Stomach (tissue), 9 donors: ENCODE results near the gene SAMM50. TPM values are rescaled to one million over a fixed set of nuclear protein-coding genes. Genes with fewer than 3 reads are reported as not detected.

Source experiments
- DNase-seq, 2 donors: peaks; one replicate each; pipeline versions ENCODE4 v3.0.0 to v3.0.0-alpha.2; 2013 to 2019
- H3K27ac ChIP-seq, 5 donors: fragments of 200-600 bp in 4 of 5; sonication (generic) in 4 of 5; one replicate each; pipeline ENCODE4 v1.5.1; 2013 to 2019; ENCODE audit warnings: mild to moderate bottlenecking in 1 of 5, moderate library complexity in 1 of 5
- H3K27me3 ChIP-seq, 3 donors: fragments of 200-600 bp; sonication (generic); one replicate each; pipeline ENCODE4 v1.5.1; 2017 to 2019; ENCODE audit warnings: mixed run types in 1 of 3
- H3K36me3 ChIP-seq, 4 donors: fragments of 200-600 bp; sonication (generic); 1 replicate in 3 of 4; 2 replicates in 1 of 4; pipeline ENCODE4 v1.5.1; 2016 to 2019
- H3K4me1 ChIP-seq, 4 donors: fragments of 200-600 bp; sonication (generic); one replicate each; pipeline ENCODE4 v1.5.1; 2016 to 2019
- H3K4me3 ChIP-seq, 4 donors: fragments of 200-600 bp; sonication (generic) in 3 of 4; one replicate each; pipeline ENCODE4 v1.5.1; 2016 to 2019; ENCODE audit warnings: mild to moderate bottlenecking in 1 of 4
- H3K9me3 ChIP-seq, 4 donors: fragments of 200-600 bp; sonication (generic); one replicate each; pipeline ENCODE4 v1.5.1; 2016 to 2019
- CTCF ChIP-seq, 7 experiments: fragments of 450-650 bp in 4 of 7; fragments of 200-600 bp in 3 of 7; sonication (generic) in 3 of 7; IDR thresholded peaks; one replicate each; pipeline ENCODE4 v1.5.1; 2016 to 2019; ENCODE audit warnings: antibody characterized with exemption in 7 of 7, control low read depth in 2 of 7, mild to moderate bottlenecking in 1 of 7
- EP300 ChIP-seq: sonication (generic); formaldehyde crosslinking; IDR thresholded peaks from one replicate; pipeline ENCODE4 v1.6.1; 2017; ENCODE audit warnings: antibody characterized with exemption
- POLR2A ChIP-seq, 4 donors: fragments of 450-650 bp; IDR thresholded peaks; one replicate each; pipeline ENCODE4 v1.6.1; 2016; ENCODE audit warnings: antibody characterized with exemption in 4 of 4, control low read depth in 2 of 4, mild to moderate bottlenecking in 1 of 4, moderate library complexity in 1 of 4
- POLR2AphosphoS5 ChIP-seq, 3 donors: sonication (generic); formaldehyde crosslinking; IDR thresholded peaks; one replicate each; pipeline ENCODE4 v1.6.1; 2016; ENCODE audit warnings: antibody characterized with exemption in 3 of 3
- WGBS, 5 donors: extraction: QIAGEN DNeasy Blood & Tissue Kit in 3 of 5; methylation state at CpG; one replicate each; pipeline versions ENCODE4 v1.1.5 to v1.1.7; 2013 to 2018; 5-methylcytosine and 5-hydroxymethylcytosine counted together
- intact Hi-C: fragments of 100-400 bp; cut with DNase I; formaldehyde crosslinking; loops from one replicate; pipeline ENCODE4 v1.15.1; 2023; ENCODE audit warnings: low total_unique reads
- polyA plus RNA-seq, 3 donors: library from polyadenylated mRNA; stranded (reverse); fragments of 200-250 nt; gene quantifications; one replicate each; pipeline ENCODE4 v1.2.3, GENCODE V29; 2013
- total RNA-seq, 5 donors: library from RNA; depleted of rRNA; stranded (reverse); fragments of >200 nt; gene quantifications; one replicate each; pipeline versions ENCODE4 v1.1.0 to v1.2.3, GENCODE V29; 2014 to 2016
- donor health status: healthy with polysubstance abuse.
- donor health status: Bipolar disorder and iron deficiency.
- donor health status: healthy.

The SAMM50 gene
- total and polyA plus RNA-seq, 8 donors = 18.7 to 54.7 (median 33.3) TPM

GRCh38 chr22:44004104-44004460 is 48.8 kb downstream of the SAMM50 start:
- Histone ChIP-seq H3K4me3 (no peak overlapping the region), H3K36me3 (peaks cover 1 to 13% (median 9%) of the 10 kb centered on the region in 4 donors), H3K27me3 (no peaks in the 10 kb centered on the region), H3K27ac (no peak overlapping the region), H3K9me3 (peaks cover 0 to 11% (median 4%) of the 10 kb centered on the region in 4 donors), H3K4me1 (no peaks in the 10 kb centered on the region)
- no peak for TF ChIP-seq POLR2AphosphoS5 (IDR thresholded peaks at IDR 0.05)
- no peak for TF ChIP-seq EP300
- TF ChIP-seq CTCF (IDR thresholded peaks at IDR 0.05) = no peak
- no peak for TF ChIP-seq POLR2A (IDR thresholded peaks at IDR 0.05)
- no peak for DNase-seq
- 89 to 94% (median 91%) methylated on average over 7 of the region's 7 CpGs for WGBS, 5 donors
- intact Hi-C loops = no loop called here

- WGBS, 5 donors = 90 to 95% (median 92%) methylated on average over 4 of the region's 4 CpGs
- TF ChIP-seq CTCF (IDR thresholded peaks at IDR 0.05) (no peak), POLR2AphosphoS5 (IDR thresholded peaks at IDR 0.05) (no peak), EP300 (no peak), POLR2A (IDR thresholded peaks at IDR 0.05) (no peak)
- intact Hi-C loops = no loop called here
- Histone ChIP-seq H3K36me3 (no peaks in the 10 kb centered on the region), H3K9me3 (peaks cover 0 to 11% (median 4%) of the 10 kb centered on the region in 4 donors), H3K4me1 (no peaks in the 10 kb centered on the region), H3K27me3 (no peaks in the 10 kb centered on the region), H3K4me3 (no peak overlapping the region), H3K27ac (no peak overlapping the region)
- DNase-seq = no peak
These were observed 50.3 kb downstream of the SAMM50 start for GRCh38 chr22:44005524-44005923.

- WGBS, 5 donors = 78 to 88% (median 85%) methylated on average over 5 of the region's 5 CpGs
- TF ChIP-seq CTCF (IDR thresholded peaks at IDR 0.05) (no peak), EP300 (no peak), POLR2A (IDR thresholded peaks at IDR 0.05) (no peak), POLR2AphosphoS5 (IDR thresholded peaks at IDR 0.05) (no peak)
- Histone ChIP-seq H3K9me3 (no peaks in the 10 kb centered on the region), H3K4me1 (no peaks in the 10 kb centered on the region), H3K27me3 (no peaks in the 10 kb centered on the region), H3K27ac (no peak overlapping the region), H3K36me3 (no peaks in the 10 kb centered on the region), H3K4me3 (no peak overlapping the region)
- intact Hi-C loops = no loop called here
- DNase-seq = no peak
These were observed 56.9 kb downstream of the SAMM50 start for GRCh38 chr22:44012162-44012561.

DNA sequence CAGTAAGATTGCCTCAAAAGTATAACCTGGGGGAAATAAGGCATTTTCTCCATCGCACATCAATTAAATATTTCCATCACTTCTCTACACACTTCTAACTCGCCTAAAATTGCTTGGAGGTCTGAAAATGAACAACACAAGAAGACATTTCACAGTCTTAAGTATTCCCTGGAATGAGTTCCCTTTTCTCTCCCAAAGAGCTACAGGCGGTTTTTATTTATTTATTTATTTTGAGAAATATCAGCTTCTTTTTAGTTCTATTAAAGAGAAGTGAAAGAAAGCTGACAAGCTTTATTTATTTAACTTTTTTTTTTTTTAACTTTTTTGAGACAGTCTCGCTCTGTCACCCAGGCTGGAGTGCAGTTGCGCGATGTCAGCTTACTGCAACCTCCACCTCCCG is 57.3 kb downstream of the SAMM50 start:
- H3K9me3 ChIP-seq = no peaks in the 10 kb centered on the region
- 90 to 96% (median 91%) methylated on average over 7 of the region's 7 CpGs for WGBS, 5 donors
- no peak for DNase-seq
- no peak overlapping the region for H3K4me3 ChIP-seq
- TF ChIP-seq POLR2AphosphoS5 (IDR thresholded peaks at IDR 0.05) = no peak
- no peak for TF ChIP-seq POLR2A (IDR thresholded peaks at IDR 0.05)
- no peak for TF ChIP-seq EP300
- TF ChIP-seq CTCF (IDR thresholded peaks at IDR 0.05) = no peak
- H3K27ac ChIP-seq = no peak overlapping the region
- intact Hi-C loops = no loop called here
- no peaks in the 10 kb centered on the region for H3K27me3 ChIP-seq
- no peaks in the 10 kb centered on the region for H3K36me3 ChIP-seq
- no peaks in the 10 kb centered on the region for H3K4me1 ChIP-seq
